Keratinocyte (primary cell): Measurements from ENCODE around the gene POFUT2. TPM values are rescaled to one million over a fixed set of nuclear protein-coding genes. Genes with fewer than 3 reads are reported as not detected.

Experiments
- DNase-seq: peaks from one replicate; pipeline ENCODE4 v3.0.0-alpha.2; 2011; ENCODE audit warnings: low read depth, missing footprints, low spot score
- FAIRE-seq: peaks from 2 replicates; lab custom pipeline; 2011; peaks lifted over from hg19 to GRCh38; lab: Jason Lieb, UNC
- H2AFZ ChIP-seq: 2 replicates; pipeline ENCODE4 v1.6.0; 2012; ENCODE audit warnings: low read length, control low read depth, inconsistent platforms; ENCODE audit not compliant: control insufficient read depth
- H3K27ac ChIP-seq: 2 replicates; pipeline ENCODE4 v1.5.1; 2011; ENCODE audit warnings: low read length; ENCODE audit not compliant: control insufficient read depth, insufficient read depth
- H3K27me3 ChIP-seq: 3 replicates; pipeline ENCODE4 v1.6.0; 2011; ENCODE audit warnings: low read length; ENCODE audit not compliant: control insufficient read depth, insufficient read depth; ENCODE audit errors: extremely low read depth
- H3K36me3 ChIP-seq, 2 experiments: 2 replicates in 1 of 2; 3 replicates in 1 of 2; pipeline ENCODE4 v1.5.1; 2011; ENCODE audit warnings: low read length in 2 of 2, mild to moderate bottlenecking in 1 of 2; ENCODE audit not compliant: control insufficient read depth in 2 of 2, insufficient read depth in 2 of 2; ENCODE audit errors: extremely low read depth in 1 of 2
- H3K4me1 ChIP-seq: 3 replicates; pipeline ENCODE4 v1.5.1; 2011; ENCODE audit warnings: low read length; ENCODE audit not compliant: control insufficient read depth, insufficient read depth; ENCODE audit errors: extremely low read depth
- H3K4me2 ChIP-seq: 3 replicates; pipeline ENCODE4 v1.6.0; 2011; ENCODE audit warnings: low read depth, low read length; ENCODE audit not compliant: control insufficient read depth, insufficient read depth; ENCODE audit errors: extremely low read depth
- H3K4me3 ChIP-seq, 3 experiments: fragments of 200-600 bp in 1 of 3; sonication (generic) in 1 of 3; 2 replicates in 2 of 3; 3 replicates in 1 of 3; pipeline ENCODE4 v1.5.1; 2011 to 2016; ENCODE audit warnings: low read length in 3 of 3, mild to moderate bottlenecking in 3 of 3, control low read depth in 2 of 3, inconsistent platforms in 1 of 3, low read depth in 1 of 3, mixed read lengths in 1 of 3, mixed run types in 1 of 3, moderate library complexity in 1 of 3; ENCODE audit not compliant: control insufficient read depth in 2 of 3, insufficient read depth in 2 of 3; ENCODE audit errors: extremely low read depth in 1 of 3
- H3K79me2 ChIP-seq: 2 replicates; pipeline ENCODE4 v1.6.0; 2012; ENCODE audit warnings: low read length; ENCODE audit not compliant: control insufficient read depth, insufficient read depth
- H3K9ac ChIP-seq: 3 replicates; pipeline ENCODE4 v1.6.0; 2011; ENCODE audit warnings: low read length; ENCODE audit not compliant: control insufficient read depth, insufficient read depth; ENCODE audit errors: extremely low read depth
- H3K9me1 ChIP-seq: 3 replicates; pipeline ENCODE4 v1.6.0; 2011; ENCODE audit warnings: low read length; ENCODE audit not compliant: control insufficient read depth, insufficient read depth; ENCODE audit errors: extremely low read depth
- H3K9me3 ChIP-seq: 2 replicates; pipeline ENCODE4 v1.5.1; 2012; ENCODE audit warnings: low read depth, low read length; ENCODE audit not compliant: control insufficient read depth
- H4K20me1 ChIP-seq: 3 replicates; pipeline ENCODE4 v1.6.0; 2011; ENCODE audit warnings: low read length; ENCODE audit not compliant: control insufficient read depth, insufficient read depth; ENCODE audit errors: extremely low read depth
- EZH2 ChIP-seq: IDR thresholded peaks from one replicate; pipeline ENCODE4 v1.6.1; 2012; ENCODE audit warnings: inconsistent platforms, mild to moderate bottlenecking, low read length, moderate library complexity
- dilution Hi-C: fragments of 300-500 bp; cut with MboI; formaldehyde crosslinking; loops from one replicate; pipeline ENCODE4 v1.7.0; 2020; ENCODE audit warnings: low sequenced_read_pairs; ENCODE audit not compliant: extremely low pct_ligation_motif_present
- polyA plus RNA-seq, 5 experiments: library from polyadenylated mRNA; depleted of rRNA in 3 of 5; stranded (reverse) in 3 of 5; stranded (forward) in 1 of 5; unstranded in 1 of 5; fragments of >200 nt; gene quantifications; 1 replicate in 1 of 5; 2 replicates in 3 of 5; 3 replicates in 1 of 5; pipeline versions ENCODE4 v1.2.1 to v1.2.3, GENCODE V29; 2011 to 2012; ENCODE audit warnings: missing spikeins in 2 of 5, low read depth in 1 of 5, low replicate concordance in 1 of 5
- TF ChIP-seq, protein P1 (sequence below), 3 experiments: IDR thresholded peaks in 1 of 3; conservative IDR thresholded peaks in 1 of 3; optimal IDR thresholded peaks in 1 of 3; 2 replicates in 2 of 3; 3 replicates in 1 of 3; pipeline versions ENCODE3 to v1.5.1; 2011; ENCODE audit warnings: low read length in 3 of 3, mild to moderate bottlenecking in 3 of 3, moderate library complexity in 2 of 3, control low read depth in 1 of 3, inconsistent platforms in 1 of 3; ENCODE audit not compliant: insufficient read depth in 2 of 3; ENCODE audit errors: extremely low read depth in 1 of 3

Gene POFUT2
- polyA plus RNA-seq, 1 donor (not counting 4 experiments of a cell fraction or from before 2014, with no cell fraction given) = 8.8 TPM

DNA sequence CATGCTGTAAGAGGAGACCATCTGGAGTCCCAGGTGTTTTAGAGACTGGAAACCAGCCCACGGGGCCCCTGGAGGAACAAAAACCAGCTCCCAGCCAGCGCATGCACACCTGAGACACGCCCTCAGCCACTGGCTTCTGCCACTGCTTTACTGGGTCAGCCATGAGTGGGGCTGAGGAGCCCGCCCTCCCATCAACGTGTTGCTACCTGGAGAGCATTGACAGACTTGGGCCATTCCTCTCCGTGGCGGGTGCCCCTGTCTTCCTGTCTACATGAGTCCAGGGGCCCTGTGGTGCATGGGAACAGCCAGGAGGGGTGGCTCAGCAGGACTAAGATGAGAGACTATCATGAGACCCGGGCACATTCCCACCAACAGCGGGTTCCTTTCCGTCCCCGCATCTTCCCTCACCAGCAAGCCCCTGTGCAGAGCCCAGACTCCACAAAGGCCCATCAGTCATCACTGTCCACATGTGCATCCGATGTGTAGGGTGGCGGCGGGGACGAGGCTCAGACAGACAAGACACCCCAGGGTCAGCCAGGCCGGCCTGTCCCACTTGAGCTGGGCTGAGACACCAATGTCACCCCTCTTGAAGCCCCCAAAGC, 45.4 kb upstream of the POFUT2 start:
- Histone ChIP-seq H3K79me2 (no peaks in the 10 kb centered on the region), H3K27ac (no peak overlapping the region), H4K20me1 (no peaks in the 10 kb centered on the region), H2AFZ (peak overlapping the region; percentile 44), H3K4me1 (peaks cover 38% of the 10 kb centered on the region), H3K36me3 (no peaks in the 10 kb centered on the region), H3K9me1 (no peaks in the 10 kb centered on the region), H3K27me3 (peaks cover 17% of the 10 kb centered on the region), H3K9ac (no peak overlapping the region), H3K4me3 (no peak overlapping the region), H3K4me2 (peak overlapping the region; percentile 52), H3K9me3 (no peaks in the 10 kb centered on the region)
- FAIRE-seq (no peak), DNase-seq (no peak)
- TF ChIP-seq, protein P1, sequence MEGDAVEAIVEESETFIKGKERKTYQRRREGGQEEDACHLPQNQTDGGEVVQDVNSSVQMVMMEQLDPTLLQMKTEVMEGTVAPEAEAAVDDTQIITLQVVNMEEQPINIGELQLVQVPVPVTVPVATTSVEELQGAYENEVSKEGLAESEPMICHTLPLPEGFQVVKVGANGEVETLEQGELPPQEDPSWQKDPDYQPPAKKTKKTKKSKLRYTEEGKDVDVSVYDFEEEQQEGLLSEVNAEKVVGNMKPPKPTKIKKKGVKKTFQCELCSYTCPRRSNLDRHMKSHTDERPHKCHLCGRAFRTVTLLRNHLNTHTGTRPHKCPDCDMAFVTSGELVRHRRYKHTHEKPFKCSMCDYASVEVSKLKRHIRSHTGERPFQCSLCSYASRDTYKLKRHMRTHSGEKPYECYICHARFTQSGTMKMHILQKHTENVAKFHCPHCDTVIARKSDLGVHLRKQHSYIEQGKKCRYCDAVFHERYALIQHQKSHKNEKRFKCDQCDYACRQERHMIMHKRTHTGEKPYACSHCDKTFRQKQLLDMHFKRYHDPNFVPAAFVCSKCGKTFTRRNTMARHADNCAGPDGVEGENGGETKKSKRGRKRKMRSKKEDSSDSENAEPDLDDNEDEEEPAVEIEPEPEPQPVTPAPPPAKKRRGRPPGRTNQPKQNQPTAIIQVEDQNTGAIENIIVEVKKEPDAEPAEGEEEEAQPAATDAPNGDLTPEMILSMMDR (optimal IDR thresholded peaks at IDR 0.05 in 1 of 3, IDR thresholded peaks at IDR 0.05 in 1 of 3, conservative IDR thresholded peaks at IDR 0.05 in 1 of 3; ENCODE audit: extremely low read depth in 1 of 3, insufficient read depth in 2 of 3, low read length in 3 of 3) = no peak
- no peak for TF ChIP-seq EZH2
- dilution Hi-C loops = no loop called here

DNA sequence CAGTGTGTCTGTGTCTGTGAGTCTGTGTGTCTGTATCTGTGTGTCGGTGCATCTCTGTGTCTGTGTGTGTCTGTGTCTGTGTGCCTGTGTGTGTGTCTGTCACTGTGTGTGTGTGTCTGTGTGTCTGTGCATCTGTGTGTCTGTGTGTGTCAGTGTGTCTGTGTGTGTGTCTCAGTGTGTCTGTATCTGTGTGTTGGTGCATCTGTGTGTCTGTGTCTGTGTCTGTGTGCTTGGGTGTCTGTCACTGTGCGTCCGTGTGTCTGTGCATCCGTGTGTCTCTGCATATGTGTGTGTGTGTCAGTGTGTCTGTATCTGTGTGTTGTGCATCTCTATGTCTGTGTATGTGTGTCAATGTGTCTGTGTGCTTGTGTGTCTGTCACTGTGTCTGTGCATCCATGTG, 44.7 kb upstream of the POFUT2 start:
- Histone ChIP-seq H3K9me3 (no peaks in the 10 kb centered on the region), H3K9ac (no peak overlapping the region), H3K4me2 (no peak overlapping the region), H3K79me2 (no peaks in the 10 kb centered on the region), H3K4me3 (no peak overlapping the region), H3K4me1 (peaks cover 38% of the 10 kb centered on the region), H3K36me3 (no peaks in the 10 kb centered on the region), H3K9me1 (no peaks in the 10 kb centered on the region), H4K20me1 (no peaks in the 10 kb centered on the region), H2AFZ (no peak overlapping the region), H3K27ac (no peak overlapping the region), H3K27me3 (peaks cover 20% of the 10 kb centered on the region)
- DNase-seq = no peak
- FAIRE-seq = peak; percentile 48
- TF ChIP-seq, protein P1 (optimal IDR thresholded peaks at IDR 0.05 in 1 of 3, IDR thresholded peaks at IDR 0.05 in 1 of 3, conservative IDR thresholded peaks at IDR 0.05 in 1 of 3; ENCODE audit: extremely low read depth in 1 of 3, insufficient read depth in 2 of 3, low read length in 3 of 3) = no peak
- TF ChIP-seq EZH2 = no peak
- dilution Hi-C loops = no loop called here
